Measurements from ENCODE around the gene MST1.

The MST1 gene

DNA sequence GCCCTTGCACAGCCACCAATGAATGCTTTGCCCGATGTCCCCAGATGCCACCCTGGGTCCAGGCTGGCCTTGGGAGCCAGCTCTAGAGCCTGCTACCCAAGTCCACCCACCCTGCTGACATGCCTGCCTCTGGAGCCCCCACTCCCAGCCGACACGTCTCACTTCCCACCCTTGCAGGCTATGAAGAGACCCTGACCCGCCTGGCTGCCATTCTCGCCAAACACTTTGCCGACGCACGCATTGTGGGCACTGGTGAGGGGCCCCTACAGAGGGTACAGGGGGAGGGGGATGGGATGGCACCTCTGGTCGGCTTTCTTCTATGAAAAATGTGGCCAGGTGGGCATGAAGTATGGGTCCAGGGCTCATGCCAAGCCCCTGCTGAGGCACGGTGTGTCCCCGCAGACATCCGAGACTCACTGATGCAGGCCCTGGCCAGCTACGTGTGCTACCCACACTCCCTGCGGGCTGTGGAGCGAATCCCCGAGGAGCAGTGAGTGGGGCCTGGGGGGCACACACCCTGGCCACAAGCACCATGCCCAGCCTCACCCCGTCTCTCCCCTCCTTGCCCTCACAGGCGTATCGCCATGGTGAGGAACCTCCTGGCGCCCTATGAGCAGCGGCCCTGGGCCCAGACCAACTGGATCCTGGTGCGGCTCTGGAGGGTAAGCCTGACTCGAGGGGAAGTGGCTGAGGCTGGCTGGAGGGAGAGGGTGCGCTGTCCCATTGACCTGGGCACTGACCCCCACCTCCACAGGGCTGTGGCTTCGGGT, 24.2 kb upstream of the MST1 start:
- no peaks in the 10 kb centered on the region for H3K4me1 ChIP-seq (ENCODE audit: insufficient read depth, low read length, severe bottlenecking)
- TF ChIP-seq EZH2 (IDR thresholded peaks at IDR 0.05; ENCODE audit: borderline replicate concordance, low read length), result no peak
- TF ChIP-seq, protein P1, sequence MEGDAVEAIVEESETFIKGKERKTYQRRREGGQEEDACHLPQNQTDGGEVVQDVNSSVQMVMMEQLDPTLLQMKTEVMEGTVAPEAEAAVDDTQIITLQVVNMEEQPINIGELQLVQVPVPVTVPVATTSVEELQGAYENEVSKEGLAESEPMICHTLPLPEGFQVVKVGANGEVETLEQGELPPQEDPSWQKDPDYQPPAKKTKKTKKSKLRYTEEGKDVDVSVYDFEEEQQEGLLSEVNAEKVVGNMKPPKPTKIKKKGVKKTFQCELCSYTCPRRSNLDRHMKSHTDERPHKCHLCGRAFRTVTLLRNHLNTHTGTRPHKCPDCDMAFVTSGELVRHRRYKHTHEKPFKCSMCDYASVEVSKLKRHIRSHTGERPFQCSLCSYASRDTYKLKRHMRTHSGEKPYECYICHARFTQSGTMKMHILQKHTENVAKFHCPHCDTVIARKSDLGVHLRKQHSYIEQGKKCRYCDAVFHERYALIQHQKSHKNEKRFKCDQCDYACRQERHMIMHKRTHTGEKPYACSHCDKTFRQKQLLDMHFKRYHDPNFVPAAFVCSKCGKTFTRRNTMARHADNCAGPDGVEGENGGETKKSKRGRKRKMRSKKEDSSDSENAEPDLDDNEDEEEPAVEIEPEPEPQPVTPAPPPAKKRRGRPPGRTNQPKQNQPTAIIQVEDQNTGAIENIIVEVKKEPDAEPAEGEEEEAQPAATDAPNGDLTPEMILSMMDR (IDR thresholded peaks at IDR 0.05; ENCODE audit: low read length), result no peak
- no peaks in the 10 kb centered on the region for H3F3A ChIP-seq (ENCODE audit: insufficient read depth, low read length)
- H3K79me2 ChIP-seq (ENCODE audit: insufficient read depth, low read length), result no peaks in the 10 kb centered on the region
- H4K20me1 ChIP-seq (ENCODE audit: insufficient read depth, low read length), result no peaks in the 10 kb centered on the region
- H3K9me3 ChIP-seq (ENCODE audit: low read length), result no peaks in the 10 kb centered on the region
- peaks cover 20% of the 10 kb centered on the region for H3K36me3 ChIP-seq (ENCODE audit: insufficient read depth, low read length)
- no peak overlapping the region for H2AFZ ChIP-seq (ENCODE audit: low read length)
- no peaks in the 10 kb centered on the region for H3K27me3 ChIP-seq (ENCODE audit: insufficient read depth, low read length)
- no peak overlapping the region for H3K4me3 ChIP-seq (ENCODE audit: low read depth, low read length, poor library complexity, severe bottlenecking)
- H3K9me2 ChIP-seq (ENCODE audit: low read depth, low read length), result no peaks in the 10 kb centered on the region
- H3K9ac ChIP-seq (ENCODE audit: low read length), result no peak overlapping the region
- H3K4me2 ChIP-seq (ENCODE audit: low read length), result no peak overlapping the region
- H3K27ac ChIP-seq (ENCODE audit: low read depth, low read length, poor library complexity, severe bottlenecking), result no peak overlapping the region

DNA sequence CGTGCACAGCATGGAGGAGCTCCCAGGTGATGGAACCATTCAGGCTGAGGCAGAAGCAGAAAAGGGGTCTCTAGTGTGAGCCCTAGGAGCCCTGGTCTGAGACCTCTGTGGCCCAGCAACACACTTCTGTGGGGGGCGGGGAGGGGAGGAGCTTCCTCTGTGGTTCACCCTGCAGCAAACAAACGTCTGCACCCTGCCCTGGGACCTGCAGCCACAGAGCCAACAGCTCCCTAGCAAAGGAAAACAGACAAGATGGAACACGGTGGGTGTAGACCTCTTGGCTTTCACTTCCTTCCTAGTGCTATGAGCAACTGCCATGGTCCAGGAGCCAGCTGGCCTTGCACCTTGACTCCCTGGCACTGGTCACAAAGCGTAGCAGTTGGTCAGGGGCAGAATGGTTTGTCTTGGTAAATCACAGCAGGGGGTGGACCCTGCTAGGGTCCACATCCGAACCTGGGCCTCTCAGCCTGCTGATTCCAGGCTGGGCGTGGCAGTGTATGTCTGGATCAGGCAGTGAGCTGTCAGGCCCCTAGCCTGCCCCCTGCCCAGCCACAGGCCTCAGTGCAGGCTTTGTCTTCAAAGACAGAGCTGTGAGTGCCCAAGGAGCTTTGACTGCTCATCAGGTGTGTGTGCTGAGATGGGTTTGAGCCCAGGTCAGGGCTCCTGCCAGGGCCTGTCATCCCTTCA, 23.5 kb upstream of the MST1 start:
- H3K27ac ChIP-seq (ENCODE audit: low read depth, low read length, poor library complexity, severe bottlenecking), result no peak overlapping the region
- H3K9me3 ChIP-seq (ENCODE audit: low read length), result no peaks in the 10 kb centered on the region
- H3K36me3 ChIP-seq (ENCODE audit: insufficient read depth, low read length), result peaks cover 13% of the 10 kb centered on the region
- no peaks in the 10 kb centered on the region for H3K79me2 ChIP-seq (ENCODE audit: insufficient read depth, low read length)
- no peaks in the 10 kb centered on the region for H4K20me1 ChIP-seq (ENCODE audit: insufficient read depth, low read length)
- no peak for TF ChIP-seq EZH2 (IDR thresholded peaks at IDR 0.05; ENCODE audit: borderline replicate concordance, low read length)
- TF ChIP-seq, protein P1 (IDR thresholded peaks at IDR 0.05; ENCODE audit: low read length), result no peak
- H3K27me3 ChIP-seq (ENCODE audit: insufficient read depth, low read length), result no peaks in the 10 kb centered on the region
- no peaks in the 10 kb centered on the region for H3K4me1 ChIP-seq (ENCODE audit: insufficient read depth, low read length, severe bottlenecking)
- H3K9ac ChIP-seq (ENCODE audit: low read length), result no peak overlapping the region
- H3F3A ChIP-seq (ENCODE audit: insufficient read depth, low read length), result no peaks in the 10 kb centered on the region
- no peak overlapping the region for H3K4me3 ChIP-seq (ENCODE audit: low read depth, low read length, poor library complexity, severe bottlenecking)
- H2AFZ ChIP-seq (ENCODE audit: low read length), result no peak overlapping the region
- no peaks in the 10 kb centered on the region for H3K9me2 ChIP-seq (ENCODE audit: low read depth, low read length)
- no peak overlapping the region for H3K4me2 ChIP-seq (ENCODE audit: low read length)

DNA sequence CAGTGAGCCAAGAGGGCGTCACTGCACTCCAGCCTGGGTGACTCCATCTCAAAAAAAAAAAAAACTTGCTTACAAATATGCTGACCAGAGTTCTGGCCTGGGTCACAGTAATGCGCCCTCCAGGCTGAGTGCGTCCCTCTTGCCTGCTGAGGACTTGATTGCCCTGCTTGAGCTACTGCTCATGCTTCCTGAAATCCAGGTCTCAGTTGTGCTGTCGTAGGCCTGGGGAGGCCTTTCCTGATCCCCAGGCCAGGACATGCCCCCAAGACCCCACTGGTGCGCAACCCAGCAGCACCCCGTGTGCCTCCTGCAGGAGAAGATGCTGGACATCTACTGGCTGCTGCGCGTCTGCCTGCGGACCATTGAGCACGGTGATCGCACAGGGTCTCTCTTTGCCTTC, 22.9 kb upstream of the MST1 start:
- Histone ChIP-seq H3K27me3 (ENCODE audit: insufficient read depth, low read length) (no peaks in the 10 kb centered on the region), H3K4me2 (ENCODE audit: low read length) (no peak overlapping the region), H3K4me1 (ENCODE audit: insufficient read depth, low read length, severe bottlenecking) (no peaks in the 10 kb centered on the region), H3K9ac (ENCODE audit: low read length) (no peak overlapping the region), H3K9me2 (ENCODE audit: low read depth, low read length) (no peaks in the 10 kb centered on the region), H4K20me1 (ENCODE audit: insufficient read depth, low read length) (no peaks in the 10 kb centered on the region), H3K9me3 (ENCODE audit: low read length) (no peaks in the 10 kb centered on the region), H2AFZ (ENCODE audit: low read length) (no peak overlapping the region), H3K4me3 (ENCODE audit: low read depth, low read length, poor library complexity, severe bottlenecking) (no peak overlapping the region), H3K36me3 (ENCODE audit: insufficient read depth, low read length) (peaks cover 7% of the 10 kb centered on the region; the same call in 1 of the 2 replicates), H3K27ac (ENCODE audit: low read depth, low read length, poor library complexity, severe bottlenecking) (no peak overlapping the region), H3K79me2 (ENCODE audit: insufficient read depth, low read length) (no peaks in the 10 kb centered on the region), H3F3A (ENCODE audit: insufficient read depth, low read length) (no peaks in the 10 kb centered on the region)
- no peak for TF ChIP-seq EZH2 (IDR thresholded peaks at IDR 0.05; ENCODE audit: borderline replicate concordance, low read length)
- TF ChIP-seq, protein P1 (IDR thresholded peaks at IDR 0.05; ENCODE audit: low read length), result no peak
